ENCODE results near the gene PKNOX2. TPM values are rescaled to one million over a fixed set of nuclear protein-coding genes. Genes with fewer than 3 reads are reported as not detected.

PKNOX2 gene
- total RNA-seq, 6 experiments from 2014 or later: 0.10 TPM; not detected in 5

- H3K36me3 Mint-ChIP-seq (ENCODE audit: low read depth): no peaks in the 10 kb centered on the region
Measured at GRCh38 chr11:125404157-125404810, 239.7 kb downstream of the PKNOX2 start.

DNA sequence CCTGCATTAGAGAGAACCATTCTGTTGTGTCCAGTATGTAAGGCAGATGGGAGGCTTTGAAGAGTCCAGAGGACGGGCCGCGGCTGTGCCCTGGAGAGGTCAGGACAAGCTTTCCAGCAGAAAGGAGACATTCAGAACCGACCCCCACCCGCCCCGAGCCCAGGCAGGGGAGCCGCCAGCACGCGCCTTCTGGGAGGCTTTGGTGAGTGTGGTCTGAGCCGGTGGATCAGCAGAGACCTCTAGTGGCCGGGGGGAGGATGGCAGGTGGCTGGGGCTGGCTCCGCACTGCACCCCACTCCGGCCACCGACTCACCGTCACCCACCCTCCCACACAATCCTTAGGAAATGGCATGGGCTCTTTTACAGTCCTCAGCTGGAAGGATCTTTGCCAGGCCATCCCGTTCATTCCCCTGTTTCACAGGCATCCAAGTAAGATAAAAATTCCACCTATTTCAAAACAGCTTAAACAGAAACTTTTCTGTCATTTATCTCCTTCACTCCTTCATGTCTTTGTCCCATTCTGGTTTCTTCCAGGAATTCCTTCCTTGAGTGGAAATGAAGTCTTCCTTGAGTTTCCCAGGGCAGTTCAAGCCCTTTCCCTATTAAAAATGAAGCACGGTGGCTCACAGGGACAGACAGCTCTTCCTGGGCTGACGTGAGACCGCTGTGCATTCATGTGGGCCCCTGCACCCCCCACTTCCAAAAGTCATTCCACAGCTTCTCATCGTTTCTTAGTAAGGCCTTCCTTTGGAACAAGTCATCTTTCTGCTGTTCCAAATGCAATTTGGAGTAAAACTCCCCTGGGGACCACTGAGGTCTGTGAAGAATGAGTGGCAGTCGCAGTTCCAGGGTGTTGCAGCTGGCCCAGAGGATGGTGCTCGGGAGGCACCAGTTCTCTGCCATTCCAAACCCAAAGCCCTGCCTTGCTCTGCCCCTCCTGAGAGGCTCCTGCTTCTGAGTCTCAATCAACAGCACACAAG lies 240.6 kb downstream of the PKNOX2 start:
- H3K9me3 Mint-ChIP-seq: no peaks in the 10 kb centered on the region
- H3K4me1 Mint-ChIP-seq (ENCODE audit: low read depth): peaks cover 17% of the 10 kb centered on the region
- H3K27ac Mint-ChIP-seq: no peak overlapping the region
- peak overlapping the region; percentile 60 for H3K4me3 Mint-ChIP-seq
- H3K27me3 Mint-ChIP-seq (ENCODE audit: insufficient read depth): peaks cover 42% of the 10 kb centered on the region
- DNase-seq: peak; percentile 22
- no peaks in the 10 kb centered on the region for H3K36me3 Mint-ChIP-seq (ENCODE audit: low read depth)
- TF ChIP-seq, protein P1, sequence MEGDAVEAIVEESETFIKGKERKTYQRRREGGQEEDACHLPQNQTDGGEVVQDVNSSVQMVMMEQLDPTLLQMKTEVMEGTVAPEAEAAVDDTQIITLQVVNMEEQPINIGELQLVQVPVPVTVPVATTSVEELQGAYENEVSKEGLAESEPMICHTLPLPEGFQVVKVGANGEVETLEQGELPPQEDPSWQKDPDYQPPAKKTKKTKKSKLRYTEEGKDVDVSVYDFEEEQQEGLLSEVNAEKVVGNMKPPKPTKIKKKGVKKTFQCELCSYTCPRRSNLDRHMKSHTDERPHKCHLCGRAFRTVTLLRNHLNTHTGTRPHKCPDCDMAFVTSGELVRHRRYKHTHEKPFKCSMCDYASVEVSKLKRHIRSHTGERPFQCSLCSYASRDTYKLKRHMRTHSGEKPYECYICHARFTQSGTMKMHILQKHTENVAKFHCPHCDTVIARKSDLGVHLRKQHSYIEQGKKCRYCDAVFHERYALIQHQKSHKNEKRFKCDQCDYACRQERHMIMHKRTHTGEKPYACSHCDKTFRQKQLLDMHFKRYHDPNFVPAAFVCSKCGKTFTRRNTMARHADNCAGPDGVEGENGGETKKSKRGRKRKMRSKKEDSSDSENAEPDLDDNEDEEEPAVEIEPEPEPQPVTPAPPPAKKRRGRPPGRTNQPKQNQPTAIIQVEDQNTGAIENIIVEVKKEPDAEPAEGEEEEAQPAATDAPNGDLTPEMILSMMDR (IDR thresholded peaks at IDR 0.05): peak; percentile 97

More at GRCh38 chr11:125404157-125404810, 239.7 kb downstream of the PKNOX2 start:
- Mint-ChIP-seq H3K4me1 (ENCODE audit: low read depth) (peaks cover 17% of the 10 kb centered on the region), H3K9me3 (no peaks in the 10 kb centered on the region), H3K27me3 (ENCODE audit: insufficient read depth) (peaks cover 37% of the 10 kb centered on the region), H3K27ac (no peak overlapping the region), H3K4me3 (no peak overlapping the region; the same call in 1 of the 2 replicates)
- TF ChIP-seq, protein P1 (IDR thresholded peaks at IDR 0.05): no peak
- DNase-seq: no peak

- H3K4me1 Mint-ChIP-seq (ENCODE audit: low read depth): peaks cover 17% of the 10 kb centered on the region
- no peak overlapping the region for H3K4me3 Mint-ChIP-seq
- no peak overlapping the region for H3K27ac Mint-ChIP-seq
- TF ChIP-seq, protein P1 (IDR thresholded peaks at IDR 0.05): no peak
- no peak for DNase-seq
- H3K9me3 Mint-ChIP-seq: no peaks in the 10 kb centered on the region
- H3K27me3 Mint-ChIP-seq (ENCODE audit: insufficient read depth): peaks cover 45% of the 10 kb centered on the region
- H3K36me3 Mint-ChIP-seq (ENCODE audit: low read depth): no peaks in the 10 kb centered on the region
Measured at GRCh38 chr11:125407046-125407445, 242.5 kb downstream of the PKNOX2 start.

DNA sequence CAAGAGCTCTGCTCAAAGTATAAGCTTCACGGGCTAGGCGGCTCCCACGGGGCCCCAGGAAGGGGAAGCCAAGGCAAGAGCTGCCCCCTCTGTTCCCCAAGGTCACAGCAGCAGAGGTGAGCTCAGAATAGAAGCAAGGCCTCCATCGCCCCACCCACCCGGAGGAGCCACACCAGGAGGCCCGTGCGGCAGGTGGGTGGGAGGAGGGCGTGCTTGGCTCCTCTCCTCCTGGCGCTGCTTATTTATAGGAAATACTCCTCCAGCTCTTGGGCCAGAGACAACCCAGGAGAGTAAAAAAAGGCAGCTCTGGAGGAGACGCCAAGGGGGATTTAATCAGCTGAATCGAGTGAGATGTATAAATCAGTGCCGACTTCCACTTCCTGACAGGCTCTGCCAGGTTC lies 243.8 kb downstream of the PKNOX2 start:
- Mint-ChIP-seq H3K27me3 (ENCODE audit: insufficient read depth) (peaks cover 50% of the 10 kb centered on the region), H3K9me3 (no peaks in the 10 kb centered on the region), H3K4me3 (no peak overlapping the region), H3K36me3 (ENCODE audit: low read depth) (no peaks in the 10 kb centered on the region), H3K27ac (no peak overlapping the region), H3K4me1 (ENCODE audit: low read depth) (peaks cover 10% of the 10 kb centered on the region)
- DNase-seq: no peak
- TF ChIP-seq, protein P1 (IDR thresholded peaks at IDR 0.05): no peak

DNA sequence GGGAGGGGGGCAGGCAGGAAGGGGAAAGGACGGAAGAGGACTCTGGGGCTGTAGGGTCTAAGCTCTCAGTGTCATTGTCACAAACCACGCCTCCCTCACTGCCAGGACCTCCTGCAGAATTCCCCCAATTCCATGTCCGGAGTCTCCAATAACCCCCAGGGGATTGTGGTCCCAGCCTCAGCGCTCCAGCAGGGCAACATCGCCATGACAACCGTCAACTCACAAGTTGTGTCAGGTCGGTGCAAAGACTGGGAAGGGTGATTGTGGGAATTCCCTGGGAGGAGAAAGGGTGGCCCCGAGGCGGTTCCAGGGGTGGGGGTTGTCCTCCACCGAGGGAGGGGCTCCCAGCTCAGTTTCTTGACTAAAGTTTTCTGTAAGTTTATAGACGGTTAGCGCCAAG lies 245.5 kb downstream of the PKNOX2 start:
- TF ChIP-seq, protein P1 (IDR thresholded peaks at IDR 0.05): no peak
- no peaks in the 10 kb centered on the region for H3K36me3 Mint-ChIP-seq (ENCODE audit: low read depth)
- peaks cover 43% of the 10 kb centered on the region for H3K27me3 Mint-ChIP-seq (ENCODE audit: insufficient read depth)
- DNase-seq: no peak
- no peaks in the 10 kb centered on the region for H3K9me3 Mint-ChIP-seq
- no peak overlapping the region for H3K27ac Mint-ChIP-seq
- peaks cover 4% of the 10 kb centered on the region for H3K4me1 Mint-ChIP-seq (ENCODE audit: low read depth)
- H3K4me3 Mint-ChIP-seq: no peak overlapping the region

Measured in HFFc6 (cell line).